ENCODE data around the gene ARID1B. TPM values are rescaled to one million over a fixed set of nuclear protein-coding genes. Genes with fewer than 3 reads are reported as not detected.

ARID1B gene
- total RNA-seq, 1 donor from 2014 or later = 16.3 TPM

- no peak for TF ChIP-seq CTCF (IDR thresholded peaks at IDR 0.05; ENCODE audit: insufficient read depth, low read length, severe bottlenecking)
- DNase-seq (ENCODE audit: low read depth) (peak; percentile 12), FAIRE-seq (no peak)
- no peak overlapping the region for H3K4me3 ChIP-seq (ENCODE audit: low read depth, low read length)
- peaks cover 10% of the 10 kb centered on the region for H3K36me3 ChIP-seq (ENCODE audit: control insufficient read depth, insufficient read depth, low read length)
- H3K27me3 ChIP-seq (ENCODE audit: control insufficient read depth, insufficient read depth, low read length) = no peaks in the 10 kb centered on the region
These were observed 426.1 kb downstream of the ARID1B start for GRCh38 chr6:157203312-157203744.

DNA sequence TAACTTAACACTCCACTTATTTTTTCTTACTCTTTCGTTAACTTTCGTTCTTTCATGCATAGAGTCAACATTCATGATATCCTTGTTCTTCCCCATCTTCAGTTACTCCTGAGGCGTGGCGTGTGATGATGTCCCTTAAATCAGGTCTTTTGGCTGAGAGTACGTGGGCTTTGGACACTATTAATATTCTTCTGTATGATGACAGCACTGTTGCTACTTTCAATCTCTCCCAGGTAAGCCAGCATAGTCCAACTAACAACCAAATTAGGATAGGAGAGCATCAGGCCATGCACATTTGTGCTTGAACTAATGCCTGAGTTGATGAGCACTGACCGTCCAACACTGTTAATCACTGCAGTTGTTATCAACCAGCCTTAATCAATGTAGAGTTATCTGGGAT lies 426.6 kb downstream of the ARID1B start:
- no peak for TF ChIP-seq CTCF (IDR thresholded peaks at IDR 0.05; ENCODE audit: insufficient read depth, low read length, severe bottlenecking)
- Histone ChIP-seq H3K4me3 (ENCODE audit: low read depth, low read length) (no peak overlapping the region), H3K36me3 (ENCODE audit: control insufficient read depth, insufficient read depth, low read length) (peaks cover 10% of the 10 kb centered on the region), H3K27me3 (ENCODE audit: control insufficient read depth, insufficient read depth, low read length) (no peaks in the 10 kb centered on the region)
- FAIRE-seq (no peak), DNase-seq (ENCODE audit: low read depth) (no peak)

- Histone ChIP-seq H3K36me3 (ENCODE audit: control insufficient read depth, insufficient read depth, low read length) (peaks cover 8% of the 10 kb centered on the region), H3K27me3 (ENCODE audit: control insufficient read depth, insufficient read depth, low read length) (no peaks in the 10 kb centered on the region), H3K4me3 (ENCODE audit: low read depth, low read length) (no peak overlapping the region)
- DNase-seq (ENCODE audit: low read depth) (no peak), FAIRE-seq (no peak)
- TF ChIP-seq CTCF (IDR thresholded peaks at IDR 0.05; ENCODE audit: insufficient read depth, low read length, severe bottlenecking) = no peak
These were observed 428.5 kb downstream of the ARID1B start for GRCh38 chr6:157205473-157206358.

DNA sequence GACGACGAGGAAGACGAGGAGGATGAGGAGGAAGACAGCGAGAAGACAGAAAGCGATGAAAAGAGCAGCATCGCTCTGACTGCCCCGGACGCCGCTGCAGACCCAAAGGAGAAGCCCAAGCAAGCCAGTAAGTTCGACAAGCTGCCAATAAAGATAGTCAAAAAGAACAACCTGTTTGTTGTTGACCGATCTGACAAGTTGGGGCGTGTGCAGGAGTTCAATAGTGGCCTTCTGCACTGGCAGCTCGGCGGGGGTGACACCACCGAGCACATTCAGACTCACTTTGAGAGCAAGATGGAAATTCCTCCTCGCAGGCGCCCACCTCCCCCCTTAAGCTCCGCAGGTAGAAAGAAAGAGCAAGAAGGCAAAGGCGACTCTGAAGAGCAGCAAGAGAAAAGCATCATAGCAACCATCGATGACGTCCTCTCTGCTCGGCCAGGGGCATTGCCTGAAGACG lies 429.2 kb downstream of the ARID1B start:
- no peaks in the 10 kb centered on the region for H3K27me3 ChIP-seq (ENCODE audit: control insufficient read depth, insufficient read depth, low read length)
- no peak for TF ChIP-seq CTCF (IDR thresholded peaks at IDR 0.05; ENCODE audit: insufficient read depth, low read length, severe bottlenecking)
- no peak for FAIRE-seq
- H3K4me3 ChIP-seq (ENCODE audit: low read depth, low read length) = no peak overlapping the region
- peaks cover 3% of the 10 kb centered on the region for H3K36me3 ChIP-seq (ENCODE audit: control insufficient read depth, insufficient read depth, low read length)
- no peak for DNase-seq (ENCODE audit: low read depth)

DNA sequence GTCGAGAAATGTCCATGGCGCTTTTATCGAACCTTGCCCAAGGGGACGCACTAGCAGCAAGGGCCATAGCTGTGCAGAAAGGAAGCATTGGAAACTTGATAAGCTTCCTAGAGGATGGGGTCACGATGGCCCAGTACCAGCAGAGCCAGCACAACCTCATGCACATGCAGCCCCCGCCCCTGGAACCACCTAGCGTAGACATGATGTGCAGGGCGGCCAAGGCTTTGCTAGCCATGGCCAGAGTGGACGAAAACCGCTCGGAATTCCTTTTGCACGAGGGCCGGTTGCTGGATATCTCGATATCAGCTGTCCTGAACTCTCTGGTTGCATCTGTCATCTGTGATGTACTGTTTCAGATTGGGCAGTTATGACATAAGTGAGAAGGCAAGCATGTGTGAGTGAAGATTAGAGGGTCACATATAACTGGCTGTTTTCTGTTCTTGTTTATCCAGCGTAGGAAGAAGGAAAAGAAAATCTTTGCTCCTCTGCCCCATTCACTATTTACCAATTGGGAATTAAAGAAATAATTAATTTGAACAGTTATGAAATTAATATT lies 430.4 kb downstream of the ARID1B start:
- Histone ChIP-seq H3K27me3 (ENCODE audit: control insufficient read depth, insufficient read depth, low read length) (no peaks in the 10 kb centered on the region), H3K36me3 (ENCODE audit: control insufficient read depth, insufficient read depth, low read length) (peaks cover 2% of the 10 kb centered on the region), H3K4me3 (ENCODE audit: low read depth, low read length) (no peak overlapping the region)
- no peak for DNase-seq (ENCODE audit: low read depth)
- FAIRE-seq = no peak
- no peak for TF ChIP-seq CTCF (IDR thresholded peaks at IDR 0.05; ENCODE audit: insufficient read depth, low read length, severe bottlenecking)
